GM19468 (cell line): ENCODE data around the gene GNL1.
"Not testable (repeated sequence)": the region's sequence is repeated elsewhere in the genome, so short reads cannot be mapped to it uniquely, and the experiment has no call there.

Experiments
- ATAC-seq: cut with Tn5 transposase; IDR thresholded peaks from one replicate; pipeline ENCODE4 v1.9.1; 2021; ENCODE audit warnings: mild to moderate bottlenecking, moderate library complexity, moderate number of reproducible peaks; ENCODE audit not compliant: unreplicated experiment; ENCODE audit errors: extremely low read depth

GNL1 gene

GRCh38 chr6:30533460-30534294, 22.6 kb downstream of the GNL1 start:
- no peak for ATAC-seq

GRCh38 chr6:30530014-30530413, 26.3 kb downstream of the GNL1 start:
- ATAC-seq: no peak

- not testable (repeated sequence) for ATAC-seq
Measured at GRCh38 chr6:30529349-30529875, 26.9 kb downstream of the GNL1 start.

- not testable (repeated sequence) for ATAC-seq
Measured at GRCh38 chr6:30526444-30526843, 29.8 kb downstream of the GNL1 start.

GRCh38 chr6:30521952-30522351, 34.3 kb downstream of the GNL1 start:
- ATAC-seq: not testable (repeated sequence)

- not testable (repeated sequence) for ATAC-seq
Measured at GRCh38 chr6:30521082-30521481, 35.2 kb downstream of the GNL1 start.

- no peak for ATAC-seq
Measured at GRCh38 chr6:30520522-30520921, 35.8 kb downstream of the GNL1 start.

- not testable (repeated sequence) for ATAC-seq
Measured at GRCh38 chr6:30518505-30519145, 37.7 kb downstream of the GNL1 start.

GRCh38 chr6:30517767-30518504, 38.4 kb downstream of the GNL1 start:
- not testable (repeated sequence) for ATAC-seq

- ATAC-seq: not testable (repeated sequence)
Measured at GRCh38 chr6:30516754-30517076, 39.6 kb downstream of the GNL1 start.

GRCh38 chr6:30515944-30516753, 40.1 kb downstream of the GNL1 start:
- ATAC-seq: no peak

- no peak for ATAC-seq
Measured at GRCh38 chr6:30515106-30515505, 41.2 kb downstream of the GNL1 start.

GRCh38 chr6:30513451-30513850, 42.8 kb downstream of the GNL1 start:
- ATAC-seq: no peak

- ATAC-seq: no peak
Measured at GRCh38 chr6:30511169-30511546, 45.1 kb downstream of the GNL1 start.

GRCh38 chr6:30510419-30511168, 45.7 kb downstream of the GNL1 start:
- ATAC-seq: no peak

- ATAC-seq: no peak
Measured at GRCh38 chr6:30508890-30509736, 47.2 kb downstream of the GNL1 start.

- ATAC-seq: no peak
Measured at GRCh38 chr6:30507849-30508827, 48.2 kb downstream of the GNL1 start.
